ENCODE results near the gene KISS1R. TPM values are rescaled to one million over a fixed set of nuclear protein-coding genes. Genes with fewer than 3 reads are reported as not detected.

KISS1R gene
- total RNA-seq, 2 donors from 2014 or later, result 17.5 to 53.1 TPM

GRCh38 chr19:929891-930258 is 12.7 kb downstream of the KISS1R start:
- Mint-ChIP-seq H3K36me3 (ENCODE audit: low read depth) (peaks cover 16% of the 10 kb centered on the region), H3K27me3 (no peaks in the 10 kb centered on the region), H3K27ac (no peak overlapping the region), H3K4me3 (no peak overlapping the region), H3K9me3 (no peaks in the 10 kb centered on the region), H3K4me1 (peaks cover 4% of the 10 kb centered on the region)
- no peak for ATAC-seq (replicated peaks)

DNA sequence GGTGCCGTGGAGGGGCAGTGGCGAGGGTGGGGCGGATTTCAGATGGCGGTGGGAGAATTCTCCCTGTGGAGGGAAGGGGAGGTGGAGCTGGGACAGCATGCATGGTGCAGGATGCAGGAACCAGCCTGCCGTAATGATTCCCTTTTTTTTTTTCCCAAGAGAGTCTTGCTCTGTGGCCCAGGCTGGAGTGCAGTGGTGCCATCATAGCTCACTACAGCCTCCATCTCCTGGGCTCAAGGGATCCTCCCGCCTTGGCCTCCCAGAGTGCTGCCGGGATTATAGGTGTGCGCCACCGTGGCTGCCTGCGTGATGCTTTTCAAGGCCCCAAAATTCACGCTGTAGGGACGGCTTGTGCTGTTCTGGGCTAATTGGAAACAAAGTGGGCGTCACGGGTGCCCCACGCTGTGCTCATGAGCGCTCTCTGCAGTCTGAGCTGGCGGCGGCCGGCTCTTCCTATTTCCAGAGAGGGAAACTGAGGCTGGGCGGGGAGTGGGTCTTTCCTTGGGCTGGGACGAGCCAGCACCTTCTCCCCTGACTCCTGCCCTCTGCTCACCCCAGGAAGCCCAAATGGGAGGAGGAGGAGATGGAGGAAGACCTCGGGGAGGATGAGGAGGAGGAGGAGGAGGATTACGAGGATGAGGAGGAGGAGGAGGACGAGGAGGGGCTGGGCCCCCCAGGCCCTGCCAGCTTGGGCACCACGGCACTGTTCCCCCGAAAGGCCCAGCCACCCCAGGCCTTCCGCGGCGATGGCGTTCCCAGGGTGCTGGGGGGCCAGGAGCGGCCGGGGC is 14.9 kb downstream of the KISS1R start:
- H3K4me1 Mint-ChIP-seq, result peaks cover 4% of the 10 kb centered on the region
- no peaks in the 10 kb centered on the region for H3K9me3 Mint-ChIP-seq
- H3K27me3 Mint-ChIP-seq, result no peaks in the 10 kb centered on the region
- H3K27ac Mint-ChIP-seq, result no peak overlapping the region
- H3K36me3 Mint-ChIP-seq (ENCODE audit: low read depth), result peaks cover 17% of the 10 kb centered on the region
- ATAC-seq (replicated peaks), result no peak
- H3K4me3 Mint-ChIP-seq, result peak overlapping the region; percentile 71

- peak; percentile 19 for ATAC-seq (replicated peaks)
- Mint-ChIP-seq H3K9me3 (no peaks in the 10 kb centered on the region), H3K27ac (peak overlapping the region; percentile 68), H3K36me3 (ENCODE audit: low read depth) (peaks cover 24% of the 10 kb centered on the region), H3K4me1 (peaks cover 4% of the 10 kb centered on the region), H3K27me3 (no peaks in the 10 kb centered on the region), H3K4me3 (peak overlapping the region; percentile 71)
These were observed 15.8 kb downstream of the KISS1R start for GRCh38 chr19:932648-933552.

DNA sequence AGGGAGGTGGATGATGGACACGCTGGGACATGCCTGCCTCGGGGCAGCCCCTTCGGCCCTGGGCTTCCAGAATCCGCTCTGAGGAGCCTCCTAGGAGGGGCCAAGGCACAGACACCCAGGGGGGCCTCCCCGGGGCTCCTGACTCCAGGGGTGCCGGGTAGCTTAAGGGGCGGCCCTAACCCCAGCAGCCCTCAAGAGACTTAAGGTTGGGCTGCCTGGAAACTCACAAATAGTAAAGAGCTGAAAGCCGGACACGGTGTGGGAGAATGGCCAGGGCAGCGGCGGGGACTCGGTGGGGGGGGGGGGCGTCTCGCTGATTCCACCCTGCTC is 16.4 kb downstream of the KISS1R start:
- H3K4me1 Mint-ChIP-seq, result peaks cover 4% of the 10 kb centered on the region
- no peak for ATAC-seq (replicated peaks)
- no peak overlapping the region for H3K4me3 Mint-ChIP-seq
- no peak overlapping the region for H3K27ac Mint-ChIP-seq
- H3K36me3 Mint-ChIP-seq (ENCODE audit: low read depth), result peaks cover 29% of the 10 kb centered on the region
- H3K27me3 Mint-ChIP-seq, result no peaks in the 10 kb centered on the region
- no peaks in the 10 kb centered on the region for H3K9me3 Mint-ChIP-seq

DNA sequence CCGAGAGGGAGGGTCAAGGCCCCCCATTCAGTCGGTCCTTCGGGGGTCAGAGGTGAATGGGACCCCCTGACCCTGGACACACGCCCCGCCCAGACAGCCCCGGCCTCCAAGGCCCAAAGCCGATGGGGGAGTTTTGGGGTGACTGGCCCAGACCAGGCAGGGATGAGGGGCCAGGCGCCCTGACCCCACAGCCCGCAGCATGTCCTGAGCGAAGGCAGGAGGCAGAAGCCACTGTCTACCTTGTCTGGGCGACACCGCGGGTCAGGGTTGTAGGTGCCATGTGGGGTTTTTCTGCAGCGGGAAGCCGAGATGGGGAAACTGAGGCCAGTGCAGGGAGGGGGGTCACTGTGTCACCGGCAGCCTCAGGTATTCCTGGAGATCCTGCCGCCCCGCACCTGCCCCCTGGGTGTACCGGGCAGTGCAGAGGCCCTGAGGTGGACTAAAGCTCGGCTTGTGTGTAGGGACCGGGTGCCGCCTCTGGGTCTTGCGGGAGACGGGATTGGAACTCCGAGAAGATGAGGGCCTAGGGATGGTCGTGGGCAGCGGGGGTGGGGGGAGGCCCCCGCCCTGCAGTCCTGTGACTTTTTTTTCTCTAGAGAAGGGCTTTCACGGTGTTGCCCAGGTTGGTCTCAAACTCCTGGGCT is 17.2 kb downstream of the KISS1R start:
- Mint-ChIP-seq H3K27ac (no peak overlapping the region), H3K27me3 (no peaks in the 10 kb centered on the region), H3K4me1 (peaks cover 4% of the 10 kb centered on the region), H3K9me3 (no peaks in the 10 kb centered on the region), H3K4me3 (no peak overlapping the region), H3K36me3 (ENCODE audit: low read depth) (peaks cover 29% of the 10 kb centered on the region)
- ATAC-seq (replicated peaks), result no peak

- no peaks in the 10 kb centered on the region for H3K27me3 Mint-ChIP-seq
- no peak overlapping the region for H3K4me3 Mint-ChIP-seq
- H3K9me3 Mint-ChIP-seq, result no peaks in the 10 kb centered on the region
- peaks cover 5% of the 10 kb centered on the region for H3K4me1 Mint-ChIP-seq
- no peak overlapping the region for H3K27ac Mint-ChIP-seq
- H3K36me3 Mint-ChIP-seq (ENCODE audit: low read depth), result peaks cover 32% of the 10 kb centered on the region
- no peak for ATAC-seq (replicated peaks)
These were observed 17.8 kb downstream of the KISS1R start for GRCh38 chr19:934865-935479.

DNA sequence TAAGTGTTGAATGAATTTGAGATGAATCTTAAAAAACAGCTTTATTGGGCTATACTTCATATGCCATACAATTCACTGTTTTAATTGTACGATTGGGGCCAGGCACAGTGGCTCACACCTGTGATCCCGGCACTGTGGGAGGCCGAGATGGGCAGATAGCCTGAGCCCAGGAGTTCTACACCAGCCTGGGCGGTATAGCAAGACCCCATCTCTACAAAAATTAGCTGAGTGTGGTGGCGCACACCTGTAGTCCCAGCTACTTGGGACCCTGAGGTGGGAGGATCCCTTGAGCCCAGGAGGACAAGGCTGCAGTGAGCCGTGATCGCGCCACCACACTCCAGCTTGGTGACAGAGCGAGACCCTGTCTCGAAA is 19.0 kb downstream of the KISS1R start:
- H3K4me1 Mint-ChIP-seq, result peaks cover 10% of the 10 kb centered on the region
- no peak for ATAC-seq (replicated peaks)

GRCh38 chr19:937259-937694 is 20.1 kb downstream of the KISS1R start:
- Mint-ChIP-seq H3K4me1 (peaks cover 15% of the 10 kb centered on the region), H3K27me3 (no peaks in the 10 kb centered on the region), H3K4me3 (peak overlapping the region; percentile 33), H3K36me3 (ENCODE audit: low read depth) (peaks cover 35% of the 10 kb centered on the region), H3K27ac (peak overlapping the region; percentile 18), H3K9me3 (no peaks in the 10 kb centered on the region)
- peak; percentile 79 for ATAC-seq (replicated peaks)

More for the DNA sequence above, 19.0 kb downstream of the KISS1R start:
- Mint-ChIP-seq H3K27ac (no peak overlapping the region), H3K27me3 (no peaks in the 10 kb centered on the region), H3K9me3 (no peaks in the 10 kb centered on the region), H3K36me3 (ENCODE audit: low read depth) (peaks cover 29% of the 10 kb centered on the region), H3K4me3 (no peak overlapping the region)

DNA sequence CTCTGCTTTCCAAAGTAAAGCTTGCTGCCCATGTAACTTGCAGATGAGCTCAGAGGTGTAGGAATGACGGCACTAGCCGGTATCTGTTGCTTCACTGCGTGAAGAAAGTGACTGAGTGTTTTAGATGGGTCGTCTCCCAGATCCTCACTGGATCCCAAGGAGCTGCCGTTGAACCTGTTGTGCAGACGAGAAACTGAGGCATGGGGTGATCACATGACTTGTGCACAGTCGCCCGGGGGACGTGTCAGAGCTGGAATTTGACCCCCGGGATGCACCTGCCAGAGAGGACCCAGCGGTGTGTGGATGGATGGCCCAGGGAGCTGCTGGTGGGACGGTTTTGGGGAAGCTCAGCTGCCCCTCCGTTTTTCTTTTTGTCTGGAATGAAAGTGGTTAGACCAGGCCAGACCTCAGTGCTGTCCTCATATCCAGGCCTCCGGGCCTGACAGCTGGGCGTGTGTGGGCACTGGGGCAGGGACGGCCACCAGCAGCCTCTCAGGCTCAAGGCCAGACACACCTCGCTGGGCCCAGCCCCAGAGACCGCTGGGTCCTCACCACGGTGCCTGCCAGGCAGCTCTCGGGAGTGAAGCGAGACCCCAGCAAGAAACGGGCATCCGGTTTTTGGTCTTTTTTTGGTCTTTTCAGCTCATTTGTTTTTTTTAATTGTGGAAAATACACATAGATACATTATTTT is 21.2 kb downstream of the KISS1R start:
- H3K27me3 Mint-ChIP-seq, result no peaks in the 10 kb centered on the region
- no peak for ATAC-seq (replicated peaks)
- H3K9me3 Mint-ChIP-seq, result no peaks in the 10 kb centered on the region
- H3K27ac Mint-ChIP-seq, result peak overlapping the region; percentile 18
- H3K4me3 Mint-ChIP-seq, result peak overlapping the region; percentile 33
- H3K36me3 Mint-ChIP-seq (ENCODE audit: low read depth), result peaks cover 35% of the 10 kb centered on the region
- H3K4me1 Mint-ChIP-seq, result peaks cover 11% of the 10 kb centered on the region

DNA sequence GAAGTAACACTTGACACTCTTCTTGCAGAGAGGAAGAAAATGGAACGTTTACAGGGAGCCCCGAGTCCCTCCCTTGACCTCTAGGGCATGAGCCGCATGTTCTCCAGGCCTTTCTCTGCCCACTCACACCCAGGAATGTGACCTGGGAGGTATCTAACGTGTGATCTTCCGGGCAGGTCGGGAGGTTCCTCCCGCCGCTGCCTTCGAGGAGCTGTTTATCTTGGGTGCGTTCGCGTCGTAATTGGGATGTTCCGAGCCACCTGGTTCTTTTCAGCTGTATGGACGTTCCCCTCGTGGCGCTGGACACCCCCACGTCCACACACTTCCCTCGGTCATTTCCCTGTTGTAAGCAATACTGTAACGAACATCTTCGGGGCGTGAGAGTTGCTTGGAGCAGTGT is 22.3 kb downstream of the KISS1R start:
- ATAC-seq (replicated peaks), result no peak
- no peaks in the 10 kb centered on the region for H3K9me3 Mint-ChIP-seq
- peak overlapping the region; percentile 86 for H3K27ac Mint-ChIP-seq
- no peaks in the 10 kb centered on the region for H3K27me3 Mint-ChIP-seq
- H3K4me1 Mint-ChIP-seq, result peaks cover 11% of the 10 kb centered on the region
- peaks cover 35% of the 10 kb centered on the region for H3K36me3 Mint-ChIP-seq (ENCODE audit: low read depth)
- peak overlapping the region; percentile 79 for H3K4me3 Mint-ChIP-seq

DNA sequence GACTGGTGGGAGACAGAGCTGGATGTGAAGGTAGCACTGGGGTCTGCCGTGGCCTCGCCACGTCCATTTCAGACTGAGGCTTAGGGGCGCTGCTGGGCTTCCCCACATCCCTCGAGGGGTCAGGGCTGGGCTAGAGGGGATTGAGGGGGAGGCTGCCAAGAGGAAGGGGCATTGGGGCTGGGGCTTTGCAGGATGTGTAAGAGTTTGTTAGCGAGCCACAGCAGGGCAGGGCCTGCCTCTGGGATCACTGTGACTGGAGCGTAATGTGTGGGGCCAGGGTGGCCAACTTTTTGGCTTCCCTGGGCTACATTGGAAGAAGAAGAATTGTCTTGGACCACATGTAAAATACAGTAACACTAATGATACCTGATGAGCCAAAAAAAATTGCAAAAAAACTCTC is 22.8 kb downstream of the KISS1R start:
- H3K4me3 Mint-ChIP-seq, result peak overlapping the region; percentile 79
- peaks cover 11% of the 10 kb centered on the region for H3K4me1 Mint-ChIP-seq
- H3K36me3 Mint-ChIP-seq (ENCODE audit: low read depth), result peaks cover 35% of the 10 kb centered on the region
- H3K27me3 Mint-ChIP-seq, result no peaks in the 10 kb centered on the region
- H3K9me3 Mint-ChIP-seq, result no peaks in the 10 kb centered on the region
- ATAC-seq (replicated peaks), result no peak
- H3K27ac Mint-ChIP-seq, result peak overlapping the region; percentile 86

DNA sequence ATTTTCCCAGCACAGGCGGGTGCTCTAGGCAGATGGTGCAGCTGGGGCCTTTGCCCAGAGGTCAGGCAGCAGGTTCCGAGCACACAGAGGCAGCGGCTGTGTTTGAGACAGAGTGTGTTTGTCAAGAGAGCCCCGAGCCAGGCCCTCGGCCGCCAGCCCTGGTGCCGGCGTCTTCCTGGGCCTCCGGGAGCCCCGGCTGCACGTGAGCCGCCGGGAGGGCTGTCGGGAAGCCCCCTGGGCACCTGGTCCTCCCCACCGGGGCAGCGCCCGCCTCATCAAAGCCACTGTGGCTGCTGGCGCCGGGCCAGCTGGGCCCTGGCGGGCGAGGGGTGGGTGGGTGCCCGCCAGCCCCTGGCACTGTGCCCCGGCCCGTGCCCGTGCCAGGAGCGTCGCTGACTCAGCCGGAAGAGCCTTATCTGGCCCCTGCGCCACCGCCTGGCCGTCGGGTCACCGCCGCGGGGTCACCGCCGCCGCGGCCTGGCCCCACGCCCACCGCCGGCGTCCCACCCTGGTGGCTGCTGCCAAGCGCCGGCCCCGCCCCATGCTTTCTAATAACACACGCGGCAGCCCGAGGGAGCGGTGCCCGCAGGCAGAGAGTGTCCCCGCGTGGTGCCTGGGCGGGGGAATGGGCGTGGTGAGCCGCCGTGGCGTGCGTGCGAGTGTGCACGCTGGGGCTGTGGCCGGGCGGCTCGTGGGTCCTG is 23.6 kb downstream of the KISS1R start:
- Mint-ChIP-seq H3K4me3 (peak overlapping the region; percentile 85), H3K36me3 (ENCODE audit: low read depth) (peaks cover 35% of the 10 kb centered on the region), H3K4me1 (peaks cover 11% of the 10 kb centered on the region), H3K9me3 (no peaks in the 10 kb centered on the region), H3K27ac (peak overlapping the region; percentile 92), H3K27me3 (no peaks in the 10 kb centered on the region)
- ATAC-seq (replicated peaks), result peak; percentile 78

DNA sequence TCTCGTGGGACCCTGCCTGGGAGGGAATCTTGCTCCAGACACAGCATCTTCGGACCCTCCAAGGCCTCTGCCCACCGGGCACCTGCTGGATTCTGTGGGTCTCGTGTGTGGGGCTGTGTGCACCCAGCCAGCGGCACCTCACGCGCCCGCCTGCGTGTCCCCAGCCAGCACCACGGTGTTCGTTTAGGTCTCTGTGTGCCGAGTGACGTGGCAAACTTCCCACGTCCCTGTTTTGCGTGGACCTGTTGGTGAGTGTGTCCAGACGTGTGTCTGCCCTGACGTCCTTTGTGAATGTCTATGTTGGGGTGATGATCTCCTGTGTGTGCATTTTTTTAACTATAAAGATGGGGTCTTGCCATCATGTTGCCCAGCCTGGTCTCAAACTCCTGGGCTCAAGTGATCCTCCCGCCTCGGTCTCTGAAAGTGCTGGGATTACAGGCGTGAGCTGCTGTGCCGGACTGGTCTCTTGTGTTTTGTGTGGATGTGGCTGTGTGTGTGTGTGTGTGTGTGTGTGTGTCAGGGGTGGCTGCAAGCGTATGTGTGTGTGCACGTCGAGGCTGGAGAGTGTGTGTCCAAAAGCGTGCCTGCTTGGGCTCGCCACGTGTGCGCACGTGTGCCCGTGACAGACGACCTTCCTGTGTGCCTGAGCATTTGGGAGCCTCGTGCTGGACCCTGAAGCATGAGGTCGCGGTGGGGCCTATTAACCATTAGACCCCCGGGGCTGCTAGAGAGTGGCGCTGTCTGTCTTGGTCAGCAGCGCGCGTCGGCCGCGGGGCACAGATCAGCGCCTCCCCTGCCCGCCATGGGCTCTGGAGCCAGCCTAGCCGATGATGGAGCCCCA is 24.4 kb downstream of the KISS1R start:
- no peaks in the 10 kb centered on the region for H3K27me3 Mint-ChIP-seq
- H3K4me1 Mint-ChIP-seq, result peaks cover 11% of the 10 kb centered on the region
- peak overlapping the region; percentile 85 for H3K4me3 Mint-ChIP-seq
- peak overlapping the region; percentile 92 for H3K27ac Mint-ChIP-seq
- no peaks in the 10 kb centered on the region for H3K9me3 Mint-ChIP-seq
- peak; percentile 3 for ATAC-seq (replicated peaks)
- peaks cover 35% of the 10 kb centered on the region for H3K36me3 Mint-ChIP-seq (ENCODE audit: low read depth)

All from activated T-helper 17 cell treated with anti-CD3 and anti-CD28 coated beads, Interleukin-2, amount 50 U/mL, for 72 hours (primary cell).